HepG2 (cell line): Measurements from ENCODE around the gene EYA3.

ENCODE experiments used
- CTCF ChIP-seq: sonication (generic); formaldehyde crosslinking; IDR thresholded peaks from 2 replicates; pipeline ENCODE4 v1.5.0; 2020; ENCODE audit warnings: mild to moderate bottlenecking, missing genetic modification reagents, moderate library complexity
- GABPA ChIP-seq, 2 experiments: IDR thresholded peaks; 2 replicates each; pipeline ENCODE4 v1.6.1; 2011 to 2016; ENCODE audit warnings: low read depth in 2 of 2, low read length in 1 of 2, missing biosample characterization in 1 of 2, missing genetic modification characterization in 1 of 2
- MXI1 ChIP-seq: IDR thresholded peaks from 3 replicates; pipeline ENCODE4 v1.6.1; 2012; ENCODE audit warnings: low read depth, low read length, inconsistent platforms, borderline replicate concordance
- NFE2L1 ChIP-seq: sonication (generic); formaldehyde crosslinking; IDR thresholded peaks from 2 replicates; pipeline ENCODE4 v1.4.0; 2020; ENCODE audit warnings: missing genetic modification reagents, mild to moderate bottlenecking, borderline replicate concordance
- TAF1 ChIP-seq: sonication (generic); formaldehyde crosslinking; IDR thresholded peaks from 2 replicates; pipeline ENCODE4 v1.4.0; 2020; ENCODE audit warnings: missing genetic modification reagents
- ZNF143 ChIP-seq: sonication (generic); formaldehyde crosslinking; IDR thresholded peaks from 2 replicates; pipeline ENCODE4 v1.4.0; 2020; ENCODE audit warnings: missing genetic modification reagents
- ZNF672 ChIP-seq: sonication (generic); formaldehyde crosslinking; IDR thresholded peaks from 2 replicates; pipeline ENCODE4 v1.8.1; 2022; ENCODE audit warnings: missing genetic modification reagents

- no peak for TF ChIP-seq CTCF (CRISPR knock-in tag)
- no peak for TF ChIP-seq NFE2L1 (CRISPR knock-in tag)
- TF ChIP-seq GABPA (IDR thresholded peaks at IDR 0.05; ENCODE audit: low read depth, low read length) = no peak
- no peak for TF ChIP-seq GABPA (CRISPR knock-in tag; IDR thresholded peaks at IDR 0.05; ENCODE audit: low read depth)
- TF ChIP-seq ZNF143 = no peak
- TF ChIP-seq MXI1 = no peak
- TF ChIP-seq ZNF672 (CRISPR knock-in tag) = no peak
- TF ChIP-seq TAF1 (CRISPR knock-in tag) = no peak
Observed at GRCh38 chr1:28134651-28135207, 46.3 kb upstream of the EYA3 start.
